GM13976 (cell line): ENCODE measurements around the gene TRIM3.

Source experiments
- DNase-seq: peaks from one replicate; pipeline ENCODE4 v3.0.0; 2012; ENCODE audit warnings: low spot score
- CTCF ChIP-seq: IDR thresholded peaks from 2 replicates; pipeline ENCODE4 v1.5.1; 2012; ENCODE audit warnings: borderline replicate concordance, mild to moderate bottlenecking; ENCODE audit not compliant: insufficient read depth; ENCODE audit errors: extremely low read depth, missing control alignments, control extremely low read depth
- in situ Hi-C: fragments of 300-500 bp; cut with MboI; formaldehyde crosslinking; loops from one replicate; pipeline ENCODE4 v1.12.0; 2022; ENCODE audit warnings: low sequenced_read_pairs, mixed read lengths, inconsistent platforms; ENCODE audit not compliant: unreplicated experiment

The TRIM3 gene

GRCh38 chr11:6415797-6416196 is 57.9 kb downstream of the TRIM3 start:
- TF ChIP-seq CTCF: no peak
- in situ Hi-C loops: no loop called here
- no peak for DNase-seq

DNA sequence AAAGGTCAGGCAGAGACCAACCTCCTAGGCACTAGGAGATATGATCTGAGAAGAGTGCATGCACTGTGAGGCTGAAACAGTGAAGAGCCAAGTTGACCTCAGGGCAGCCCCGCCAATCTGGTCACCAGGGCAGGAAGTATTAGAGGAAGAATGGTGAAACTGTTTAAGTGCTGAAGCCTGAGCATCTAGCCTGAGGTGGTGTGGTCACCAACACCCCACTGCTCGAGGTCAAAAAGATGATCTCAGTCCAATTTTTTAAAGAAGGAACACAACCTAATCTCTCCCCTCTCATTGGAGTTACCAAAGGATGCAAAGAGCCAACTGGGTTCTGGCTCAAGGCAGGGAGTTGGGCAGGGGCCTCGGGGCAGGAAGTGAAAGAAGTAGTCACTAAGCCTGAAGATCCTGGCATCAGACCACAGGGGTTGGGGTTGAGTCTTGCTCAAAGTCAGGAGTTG is 58.8 kb downstream of the TRIM3 start:
- in situ Hi-C loops: no loop called here
- no peak for DNase-seq
- no peak for TF ChIP-seq CTCF

GRCh38 chr11:6413791-6414201 is 59.9 kb downstream of the TRIM3 start:
- in situ Hi-C loops: no loop called here
- DNase-seq: no peak
- TF ChIP-seq CTCF: no peak

GRCh38 chr11:6411594-6412031 is 62.1 kb downstream of the TRIM3 start:
- in situ Hi-C loops: no loop called here
- TF ChIP-seq CTCF: no peak
- no peak for DNase-seq

DNA sequence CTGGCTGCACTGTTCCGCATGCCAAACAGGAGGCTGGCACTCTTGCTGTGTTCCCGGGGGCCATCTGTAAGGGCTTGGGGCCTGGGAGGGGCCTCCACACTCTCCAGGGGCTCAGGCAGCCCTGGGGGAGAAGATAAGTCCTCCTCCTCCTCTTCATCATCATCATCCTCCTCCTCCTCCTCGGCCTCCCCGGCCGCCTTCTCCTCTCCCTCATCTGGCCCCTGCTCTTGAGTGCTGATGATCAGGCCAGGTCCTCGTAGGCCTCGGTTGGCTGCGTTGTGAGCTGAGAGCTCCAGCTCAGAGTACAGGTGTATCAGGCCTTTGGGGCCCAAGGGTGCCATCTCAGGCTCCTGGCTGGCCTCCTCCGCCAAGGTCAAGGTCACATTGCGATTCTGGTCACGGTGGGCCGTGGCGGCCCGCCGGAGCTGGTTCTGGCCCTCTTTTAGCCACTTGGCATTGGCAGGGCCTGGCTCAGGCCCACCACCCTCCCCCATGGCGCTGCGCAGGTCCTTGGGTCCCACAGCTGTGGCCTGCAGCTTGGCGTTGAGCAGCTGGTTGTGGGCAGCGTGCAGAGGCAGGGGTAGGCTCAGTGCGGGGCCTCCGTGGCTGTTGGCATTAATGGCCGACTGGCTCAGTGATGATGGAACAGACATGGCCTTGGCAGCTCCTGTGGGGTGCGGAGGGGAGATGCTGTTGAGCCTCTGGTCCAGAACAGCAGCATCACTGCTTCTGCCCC is 62.9 kb downstream of the TRIM3 start:
- in situ Hi-C loops: no loop called here
- DNase-seq: no peak
- TF ChIP-seq CTCF: no peak

DNA sequence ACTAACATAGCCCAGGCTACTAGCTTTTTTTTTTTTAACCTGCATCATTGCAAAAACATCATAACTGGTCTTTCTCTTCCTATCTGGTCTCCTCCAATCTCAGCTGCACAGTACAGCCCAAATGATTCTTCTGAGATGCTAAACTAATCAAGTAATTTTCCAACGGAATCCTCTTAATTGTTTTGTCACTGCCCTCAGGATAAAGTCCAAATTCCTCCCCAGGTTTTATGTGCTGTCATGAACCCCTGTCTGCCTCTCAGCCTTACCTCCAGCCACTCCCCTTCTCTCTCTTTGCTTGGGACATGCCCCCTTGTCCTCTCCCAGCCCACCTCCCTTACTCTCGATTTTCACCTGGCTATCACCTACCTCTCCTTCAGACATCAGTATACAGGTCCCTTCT is 67.4 kb downstream of the TRIM3 start:
- in situ Hi-C loops: no loop called here
- no peak for TF ChIP-seq CTCF
- no peak for DNase-seq
